ENCODE results near the gene MORN5.

DNA sequence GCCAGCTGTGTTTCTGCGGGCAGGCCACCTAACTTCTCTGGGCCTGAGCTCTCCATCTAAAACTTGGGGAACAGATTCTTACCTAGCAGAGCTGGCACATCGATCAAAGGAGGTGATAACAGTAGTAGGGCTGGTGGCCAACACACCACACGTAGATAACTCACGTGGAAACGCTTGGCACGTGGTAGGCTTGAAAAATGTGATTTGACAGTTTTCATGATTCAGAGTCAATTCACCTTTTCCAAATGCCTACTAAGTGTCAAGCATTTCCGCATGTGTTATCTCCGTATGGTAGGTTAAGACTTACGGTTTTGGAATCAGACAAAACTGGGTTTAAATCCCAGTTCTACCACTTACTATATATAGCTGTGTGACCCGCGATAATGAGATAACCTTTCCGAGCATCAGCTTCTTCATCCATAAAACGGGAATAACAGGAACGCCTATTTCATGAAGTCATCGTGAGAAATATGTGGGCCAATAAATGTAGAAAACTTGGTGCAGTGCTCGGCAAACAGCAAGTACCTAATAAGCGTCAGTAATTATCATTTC is 25.6 kb upstream of the MORN5 start:
- TF ChIP-seq, protein P1, sequence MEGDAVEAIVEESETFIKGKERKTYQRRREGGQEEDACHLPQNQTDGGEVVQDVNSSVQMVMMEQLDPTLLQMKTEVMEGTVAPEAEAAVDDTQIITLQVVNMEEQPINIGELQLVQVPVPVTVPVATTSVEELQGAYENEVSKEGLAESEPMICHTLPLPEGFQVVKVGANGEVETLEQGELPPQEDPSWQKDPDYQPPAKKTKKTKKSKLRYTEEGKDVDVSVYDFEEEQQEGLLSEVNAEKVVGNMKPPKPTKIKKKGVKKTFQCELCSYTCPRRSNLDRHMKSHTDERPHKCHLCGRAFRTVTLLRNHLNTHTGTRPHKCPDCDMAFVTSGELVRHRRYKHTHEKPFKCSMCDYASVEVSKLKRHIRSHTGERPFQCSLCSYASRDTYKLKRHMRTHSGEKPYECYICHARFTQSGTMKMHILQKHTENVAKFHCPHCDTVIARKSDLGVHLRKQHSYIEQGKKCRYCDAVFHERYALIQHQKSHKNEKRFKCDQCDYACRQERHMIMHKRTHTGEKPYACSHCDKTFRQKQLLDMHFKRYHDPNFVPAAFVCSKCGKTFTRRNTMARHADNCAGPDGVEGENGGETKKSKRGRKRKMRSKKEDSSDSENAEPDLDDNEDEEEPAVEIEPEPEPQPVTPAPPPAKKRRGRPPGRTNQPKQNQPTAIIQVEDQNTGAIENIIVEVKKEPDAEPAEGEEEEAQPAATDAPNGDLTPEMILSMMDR (IDR thresholded peaks at IDR 0.05), result no peak
- TF ChIP-seq EP300 (IDR thresholded peaks at IDR 0.05) (no peak), POLR2AphosphoS5 (IDR thresholded peaks at IDR 0.05) (no peak)

Data from stomach (tissue), 4 donors.